Nucleus accumbens (tissue), 56 donors: ENCODE results near the gene PRRT4.
A peak's percentile ranks its signal among the peaks of the same experiment; 100 is the strongest.

ENCODE experiments used
- DNase-seq, 56 donors: peaks; one replicate each; lab custom pipeline; 2025; lab: John Stamatoyannopoulos, UW

Gene PRRT4

DNA sequence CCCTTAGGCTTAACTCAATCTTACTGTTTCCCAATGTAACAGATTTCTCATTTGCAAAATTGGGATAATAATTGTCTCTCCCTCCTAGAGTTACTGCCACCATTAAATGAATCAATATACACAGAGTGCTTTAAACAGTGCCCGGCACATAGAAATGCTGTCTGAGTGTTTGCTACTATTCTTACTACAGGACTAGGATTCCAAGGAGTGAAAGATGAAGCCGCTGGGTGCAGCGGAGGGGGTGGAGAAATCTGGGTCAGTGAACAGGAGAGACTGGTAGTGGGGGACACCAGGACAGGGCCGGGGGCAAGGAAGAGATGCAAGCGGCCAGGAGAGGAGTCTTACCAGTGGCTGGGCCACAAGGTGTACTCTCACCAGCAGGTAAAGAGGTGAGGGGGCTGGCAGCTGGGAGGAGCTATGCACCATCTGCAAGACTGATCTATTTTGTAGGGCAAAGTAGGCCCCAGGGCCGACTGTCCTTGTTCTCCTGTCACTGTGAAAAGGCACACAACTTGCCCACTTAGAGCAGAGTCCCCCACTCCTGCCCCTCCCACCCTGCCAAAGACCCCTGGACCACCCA is 18.5 kb upstream of the PRRT4 start:
- no peak for DNase-seq

DNA sequence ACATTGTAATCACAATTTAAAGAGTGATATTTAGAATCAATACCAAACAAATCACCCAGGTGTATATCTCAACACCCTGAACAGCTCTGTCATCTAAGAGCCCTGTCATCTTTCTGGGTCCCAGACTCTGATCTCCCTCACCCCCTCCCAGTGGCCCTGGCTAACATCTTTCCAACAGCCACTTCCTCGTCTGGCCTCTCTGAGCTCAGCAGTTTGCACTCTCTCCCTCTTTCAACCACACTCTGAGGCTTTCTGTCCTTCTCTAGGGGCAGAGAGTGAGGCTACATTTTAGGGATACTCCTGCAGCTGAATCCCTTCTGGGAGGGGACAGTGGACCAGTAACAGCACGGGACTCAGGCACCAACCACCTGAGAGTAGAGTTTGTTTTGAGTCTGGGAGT is 17.1 kb upstream of the PRRT4 start:
- no peak for DNase-seq

DNA sequence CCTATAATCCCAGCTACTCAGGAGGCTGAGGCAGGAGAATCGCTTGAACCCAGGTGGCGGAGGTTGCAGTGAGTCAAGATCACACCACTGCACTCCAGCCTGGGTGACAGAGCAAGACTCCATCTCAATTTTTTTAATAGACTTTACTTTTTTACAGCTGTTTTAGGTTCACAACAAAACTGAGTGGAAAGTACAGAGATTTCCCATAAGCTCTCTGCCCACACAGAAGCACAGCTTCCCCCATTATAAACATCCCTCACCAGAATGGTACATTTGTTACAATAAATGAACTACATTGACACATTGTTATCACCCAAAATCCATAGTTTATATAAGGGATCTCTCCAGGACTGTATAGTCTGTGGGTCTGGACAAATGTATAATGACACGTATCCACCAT is 14.6 kb upstream of the PRRT4 start:
- DNase-seq, result no peak

DNA sequence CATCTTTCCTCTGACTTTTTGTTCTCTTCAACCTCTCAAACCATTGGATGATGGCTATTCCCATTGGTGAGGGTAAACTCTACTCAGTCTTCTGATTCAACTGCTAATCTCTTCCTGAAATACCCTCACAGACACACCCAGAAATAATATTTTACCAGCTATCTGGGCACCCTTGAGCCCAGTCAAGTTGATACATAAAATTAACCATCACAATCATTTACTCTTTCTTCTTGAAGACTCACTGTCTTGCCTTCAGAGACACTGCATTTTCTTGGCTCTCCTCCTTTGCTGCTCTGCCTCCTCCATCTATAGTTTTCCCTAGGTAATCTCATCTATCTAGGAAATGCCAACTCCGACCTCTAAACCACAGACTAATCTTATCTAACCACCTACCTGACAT is 12.6 kb upstream of the PRRT4 start:
- DNase-seq, result no peak

DNA sequence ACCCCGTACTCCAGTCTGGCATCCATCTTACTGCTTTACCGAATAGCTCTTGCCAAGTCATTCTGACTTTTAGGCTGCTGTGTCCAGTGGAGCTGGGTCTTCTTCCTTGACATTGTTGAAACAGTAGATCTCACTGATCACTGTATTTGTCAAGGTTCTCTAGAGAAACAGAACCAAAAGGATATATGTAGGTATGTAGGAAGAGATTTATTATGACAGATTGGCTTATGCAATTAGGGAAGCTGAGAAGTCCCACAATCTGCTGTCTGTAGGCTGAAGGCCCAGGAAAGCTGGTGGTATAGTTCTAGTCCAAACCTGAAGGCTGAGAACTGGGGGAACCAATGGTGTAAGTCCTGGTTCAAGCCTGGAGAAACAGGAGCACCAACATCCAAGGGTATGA is 12.1 kb upstream of the PRRT4 start:
- no peak for DNase-seq

DNA sequence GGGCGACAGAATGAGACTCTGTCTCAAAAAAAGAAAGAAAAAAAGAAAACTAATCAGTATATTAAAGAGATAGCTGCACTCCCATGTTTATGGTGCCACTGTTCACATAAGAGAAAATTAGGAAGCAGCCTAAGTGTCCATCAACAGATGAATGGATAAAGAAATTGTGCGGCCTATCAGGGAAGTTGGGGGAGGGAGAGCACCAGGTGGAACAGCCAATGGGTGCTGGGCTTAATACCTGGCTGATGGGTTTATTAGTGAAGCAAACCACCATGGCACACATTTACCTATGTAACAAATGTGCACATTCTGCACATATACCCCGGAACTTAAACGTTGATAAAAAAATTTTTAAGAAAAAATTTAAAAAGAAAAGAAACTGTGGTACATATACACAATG is 9.0 kb upstream of the PRRT4 start:
- DNase-seq, result no peak

DNA sequence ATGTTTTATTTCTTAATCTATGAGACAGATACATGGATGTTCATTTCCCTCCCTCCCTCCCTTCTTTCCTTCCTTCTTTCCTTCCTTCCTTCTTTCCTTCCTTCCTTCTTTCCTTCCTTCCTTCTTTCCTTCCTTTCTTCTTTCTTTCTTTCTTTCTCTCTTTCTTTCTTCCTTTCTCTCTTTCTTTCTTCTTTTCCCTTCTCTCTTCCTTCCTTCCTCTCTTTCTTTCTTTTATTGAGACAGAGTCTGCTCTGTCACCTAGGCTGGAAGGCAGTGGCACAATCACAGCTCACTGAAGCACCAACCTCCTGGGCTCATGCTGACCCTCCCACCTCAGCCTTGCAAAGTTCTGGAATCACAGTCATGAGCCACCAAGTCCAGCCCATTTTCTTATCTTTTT is 5.5 kb upstream of the PRRT4 start:
- DNase-seq, result no peak

DNA sequence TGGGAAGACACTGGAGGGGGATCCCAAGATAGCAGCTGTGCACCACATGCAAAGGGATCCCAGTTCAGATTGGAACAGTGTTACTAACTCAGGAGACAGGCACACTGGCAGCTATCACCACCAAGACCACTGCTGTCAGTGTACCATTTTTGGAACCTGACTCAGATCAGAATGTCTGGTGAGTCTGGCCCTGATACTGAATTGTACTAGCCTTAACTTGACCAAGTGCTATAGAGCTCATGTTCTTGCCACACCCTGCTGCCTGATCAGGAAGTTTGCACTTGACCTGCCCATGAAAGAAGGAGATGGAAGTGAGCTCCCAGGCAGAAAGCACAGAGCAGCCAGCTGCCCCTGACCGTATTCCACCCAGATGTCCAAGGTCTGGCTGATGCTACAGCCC is 4.8 kb upstream of the PRRT4 start:
- no peak for DNase-seq

DNA sequence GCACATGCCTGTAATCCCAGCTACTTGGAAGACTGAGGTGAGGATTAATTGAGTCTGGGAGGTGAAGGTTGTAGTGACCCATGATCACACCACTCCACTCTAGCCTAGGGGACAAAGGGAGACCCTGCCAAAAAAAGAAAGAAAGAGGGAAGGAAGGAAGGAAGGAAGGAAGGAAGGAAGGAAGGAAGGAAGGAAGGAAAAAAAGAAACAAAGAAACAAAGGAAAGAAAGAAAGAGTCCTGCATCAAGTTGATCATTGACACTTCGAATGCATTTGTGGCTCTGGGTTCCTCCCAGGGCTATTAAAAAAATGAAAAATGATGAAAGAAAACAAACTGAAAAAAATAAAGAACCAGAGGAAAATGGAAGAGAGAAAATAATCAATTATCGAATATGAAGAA is 3.9 kb upstream of the PRRT4 start:
- no peak for DNase-seq

DNA sequence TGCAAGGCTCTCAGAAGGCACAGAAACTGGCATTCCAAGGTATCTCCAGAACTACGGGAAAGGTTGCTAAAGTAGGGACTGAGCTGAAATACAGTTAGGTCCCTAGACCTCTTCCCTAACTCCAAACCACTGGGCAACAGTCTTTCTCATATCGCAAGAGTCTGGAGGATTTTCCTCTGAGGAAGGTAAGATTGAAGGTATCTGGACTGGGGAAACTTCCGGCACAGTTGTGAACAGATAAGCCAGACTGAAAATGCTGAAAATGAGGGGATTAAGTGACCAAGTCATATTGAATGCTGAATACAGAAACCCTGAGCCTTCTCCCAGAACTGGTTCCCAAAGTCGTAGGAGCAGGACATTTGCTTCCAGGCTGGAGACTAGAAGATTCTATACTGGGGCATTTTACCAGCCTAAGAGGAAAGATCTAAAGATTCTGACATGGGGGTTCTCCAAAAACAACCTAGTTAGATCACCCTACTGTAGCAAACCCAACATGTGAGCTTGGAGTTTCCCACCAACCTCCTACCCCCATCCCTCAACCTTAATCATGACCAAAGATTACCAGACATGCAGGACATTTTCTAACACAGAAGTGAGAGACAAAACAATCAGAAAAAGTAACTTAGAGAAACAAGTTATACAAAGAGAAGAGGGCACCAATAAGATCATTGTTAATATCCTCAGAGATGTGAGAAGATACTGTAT is 2.8 kb upstream of the PRRT4 start:
- DNase-seq, result no peak

DNA sequence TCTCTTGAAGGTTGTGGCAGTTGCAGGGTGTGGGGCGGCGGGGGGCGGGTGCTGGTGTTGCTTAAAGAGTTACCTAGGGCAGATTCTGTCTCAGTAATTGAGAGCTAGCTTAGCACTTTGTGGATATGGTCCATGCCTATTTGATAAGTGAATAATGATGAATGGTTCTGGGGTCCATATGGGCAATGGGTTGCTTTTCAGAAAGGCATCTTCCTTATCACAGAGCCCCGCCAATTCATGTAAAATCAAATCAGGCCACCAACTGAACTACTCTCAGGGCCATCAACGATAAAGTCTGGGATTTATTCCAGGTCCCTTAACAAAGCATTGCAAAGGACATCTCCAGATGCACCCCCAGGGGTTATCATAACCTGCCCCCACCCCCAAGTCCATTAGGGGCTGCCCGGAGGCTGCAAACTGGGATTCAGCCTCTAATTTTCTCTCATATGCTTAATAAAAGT is 1.8 kb upstream of the PRRT4 start:
- DNase-seq, result no peak

DNA sequence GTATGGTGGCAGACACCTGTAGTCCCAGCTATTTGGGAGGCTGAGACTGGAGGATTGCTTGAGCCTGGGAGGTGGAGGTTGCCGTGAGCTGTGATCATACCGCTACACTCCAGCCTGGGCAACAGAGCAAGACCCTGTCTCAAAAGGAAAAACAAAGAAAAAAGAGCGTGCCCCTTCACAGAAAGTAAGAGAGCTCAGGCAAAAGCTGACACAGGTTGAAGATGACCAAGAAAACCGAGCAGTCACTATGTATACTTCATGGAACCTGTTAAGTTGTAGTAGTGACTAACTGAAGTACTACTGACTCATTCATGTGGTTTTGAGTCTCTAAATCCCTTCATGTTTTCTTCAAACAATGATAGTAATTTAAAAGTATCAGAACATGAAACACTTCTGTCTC is 1.2 kb upstream of the PRRT4 start:
- no peak for DNase-seq

DNA sequence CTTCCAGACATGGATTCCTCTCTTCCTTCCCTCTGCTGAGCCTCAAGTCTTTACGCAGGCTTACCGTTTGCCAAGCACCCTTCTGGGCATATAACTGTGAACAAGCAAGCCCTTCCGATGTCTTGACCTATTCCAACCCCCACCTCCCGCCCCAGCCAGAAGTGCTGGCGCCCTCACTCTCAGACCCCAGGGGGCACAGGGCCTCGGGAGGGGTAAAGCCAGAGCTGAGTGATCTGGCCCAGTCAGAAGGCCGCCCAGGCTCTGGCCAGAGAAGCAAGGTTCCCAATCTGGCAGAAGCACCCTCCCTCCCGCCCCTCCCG is 1.2 kb downstream of the PRRT4 start:
- peak in 1 of 56 donors; percentile 39 for DNase-seq

DNA sequence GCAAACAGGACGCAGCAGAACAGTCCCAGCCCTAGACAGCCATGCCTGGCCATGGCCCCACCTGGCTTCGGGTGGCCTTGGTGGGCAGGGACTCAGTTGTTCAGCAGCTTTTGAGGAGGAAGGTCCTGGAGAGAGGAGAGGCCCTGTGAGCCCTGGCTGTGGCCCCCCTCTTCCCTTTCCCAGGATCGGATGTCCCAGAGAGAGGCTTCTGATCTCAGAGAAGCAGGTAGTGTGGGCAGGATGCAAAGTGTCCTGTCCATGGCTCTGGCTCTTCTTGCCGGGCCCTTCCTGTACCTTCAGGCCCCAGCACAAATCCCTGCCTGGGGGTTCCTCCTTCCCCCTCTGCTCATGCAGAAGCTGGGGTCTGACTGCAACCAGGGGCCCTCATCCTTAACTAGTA is 1.6 kb downstream of the PRRT4 start:
- no peak for DNase-seq

DNA sequence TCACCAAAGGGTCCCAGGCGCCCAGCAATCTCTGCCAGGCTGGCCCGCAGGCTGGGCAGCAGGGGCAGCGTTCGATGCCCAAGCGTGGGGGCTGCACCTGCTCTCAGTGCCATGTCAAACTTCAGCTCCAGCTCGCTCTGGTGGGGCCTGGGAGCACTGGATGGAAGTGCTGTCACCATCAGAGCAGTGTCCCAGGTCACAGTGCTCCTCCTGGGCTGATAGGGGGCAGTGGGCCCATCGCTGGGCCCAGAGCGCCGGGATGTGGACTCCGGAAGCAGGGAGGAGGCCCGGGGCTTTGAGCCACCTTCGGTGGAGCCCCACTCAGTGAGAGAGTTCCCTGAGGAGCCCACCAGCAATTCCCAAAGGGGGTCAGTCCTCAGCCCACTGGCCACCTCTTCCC is 2.2 kb downstream of the PRRT4 start:
- DNase-seq, result no peak

DNA sequence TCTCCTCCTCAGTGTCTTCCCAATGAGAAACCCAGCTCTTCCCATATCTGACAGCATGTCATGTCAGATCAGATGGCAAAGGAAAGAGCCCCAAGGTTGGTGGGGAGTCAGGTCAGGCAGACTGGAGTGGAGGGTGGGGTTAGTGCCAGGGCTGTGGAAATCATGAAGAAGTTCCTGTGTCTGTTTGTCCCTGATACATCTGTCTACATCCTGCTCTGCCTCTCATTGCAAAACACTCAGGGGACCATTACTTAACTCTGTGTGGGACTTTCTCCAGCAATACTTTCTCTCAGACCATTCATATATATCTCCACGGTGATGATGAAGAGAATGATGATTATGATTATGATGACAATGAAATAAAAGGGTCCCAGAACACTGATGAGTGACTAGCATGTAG is 3.3 kb downstream of the PRRT4 start:
- no peak for DNase-seq

DNA sequence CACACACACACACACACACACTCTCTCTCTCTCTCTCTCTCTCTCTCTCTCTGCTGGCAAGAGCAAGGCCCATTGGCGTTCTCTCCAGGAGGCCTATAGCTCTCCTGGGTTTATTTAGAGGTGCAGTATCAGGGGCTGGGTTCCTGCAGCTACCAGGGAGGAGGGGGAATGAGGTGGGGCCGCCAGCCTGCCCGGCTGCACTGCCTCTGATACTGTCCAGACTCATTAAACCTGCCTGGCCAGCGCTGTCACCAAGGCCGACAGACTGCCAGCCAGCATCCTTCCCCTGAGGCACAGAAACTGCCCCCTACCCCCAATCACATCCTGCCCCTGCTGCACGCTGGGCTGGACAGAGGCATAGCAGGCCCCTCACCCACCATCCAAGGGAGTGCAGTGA is 4.3 kb downstream of the PRRT4 start:
- DNase-seq, result no peak

DNA sequence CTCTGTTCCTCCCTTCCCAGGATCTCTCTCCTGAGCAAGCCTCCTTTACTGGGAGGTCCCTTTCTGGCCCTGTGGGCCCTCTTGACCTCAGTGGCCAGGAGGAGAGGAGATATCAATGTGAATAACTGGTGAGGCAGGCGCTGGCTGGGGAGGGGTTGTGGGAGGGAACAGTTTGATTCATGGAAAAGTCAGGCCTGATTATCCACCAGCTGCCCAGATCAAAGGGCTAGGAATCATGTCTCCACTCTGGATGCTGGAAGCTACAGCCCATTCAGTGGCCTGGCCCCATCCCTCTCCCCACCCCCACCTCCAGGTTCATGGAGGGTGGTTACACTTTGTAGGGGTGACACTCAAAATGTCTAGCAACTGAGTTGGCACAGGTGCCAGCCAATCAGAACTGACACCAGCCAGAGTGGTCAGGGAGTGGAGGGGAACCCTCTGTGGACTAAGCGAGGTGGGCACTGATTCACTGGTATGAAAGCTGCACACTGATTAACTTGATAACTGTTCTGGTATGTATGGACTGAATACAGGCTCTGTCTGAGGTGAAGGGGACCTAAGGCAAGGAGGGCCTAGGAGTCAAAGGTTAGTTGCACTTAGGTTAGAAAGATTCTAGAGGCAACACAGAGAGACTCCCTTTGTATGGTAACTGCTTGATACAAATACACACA is 4.8 kb downstream of the PRRT4 start:
- no peak for DNase-seq

DNA sequence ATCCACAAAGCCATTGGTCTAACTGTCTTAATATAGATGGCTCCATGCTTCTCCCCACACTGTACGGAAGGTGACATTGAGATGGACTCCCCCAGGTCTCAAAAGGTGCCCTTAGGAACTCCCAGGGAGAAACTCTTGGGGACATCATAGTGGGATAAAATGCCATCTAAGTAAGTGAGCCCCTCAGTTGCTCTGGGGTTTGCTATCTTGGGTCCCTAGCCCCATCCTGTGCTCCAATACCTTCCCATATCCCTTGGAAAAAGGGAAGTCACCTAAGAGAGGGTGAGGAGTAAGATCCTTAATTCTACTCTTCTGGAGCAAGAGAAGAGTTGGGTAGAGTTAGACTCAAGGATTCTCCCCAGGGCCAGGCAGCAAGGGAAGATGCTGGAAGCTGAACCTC is 7.9 kb downstream of the PRRT4 start:
- no peak for DNase-seq

DNA sequence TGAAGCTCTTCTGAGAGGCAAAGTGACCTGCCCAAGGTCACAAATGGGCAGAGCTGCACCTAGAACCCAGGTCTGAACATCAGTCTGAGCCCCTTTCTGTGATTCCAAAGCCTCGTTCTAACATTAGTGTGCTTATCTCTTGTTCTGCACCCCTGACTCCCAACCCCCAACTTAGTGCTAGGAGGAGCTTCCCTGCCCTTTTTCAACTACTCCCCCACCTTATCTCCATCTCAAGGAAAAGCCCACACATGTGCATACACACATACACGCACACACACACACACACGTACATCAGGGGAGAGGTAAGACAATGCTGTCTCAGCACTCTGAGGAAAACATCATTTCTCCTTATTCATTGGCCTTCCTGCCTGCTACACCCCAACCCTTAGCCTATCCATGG is 8.3 kb downstream of the PRRT4 start:
- no peak for DNase-seq

DNA sequence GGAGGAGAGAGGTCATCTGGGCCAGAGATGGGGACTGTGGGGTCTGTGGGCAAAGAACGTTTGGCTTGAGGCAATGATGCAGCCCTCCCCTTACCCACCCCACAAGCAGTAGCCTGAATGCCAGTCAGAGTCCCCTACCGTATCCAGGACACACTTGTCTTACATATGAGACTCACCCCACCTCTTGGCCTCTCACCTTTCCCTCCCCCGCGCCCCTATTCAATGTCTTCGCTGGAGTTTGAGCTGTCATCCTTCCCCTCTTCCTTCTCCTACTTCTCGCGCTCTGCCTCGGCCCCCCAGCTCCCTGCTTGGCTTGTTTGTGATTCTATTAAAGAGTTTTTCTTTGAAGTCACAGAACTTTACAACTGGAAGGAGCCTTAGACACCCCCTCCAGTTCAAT is 8.9 kb downstream of the PRRT4 start:
- no peak for DNase-seq

DNA sequence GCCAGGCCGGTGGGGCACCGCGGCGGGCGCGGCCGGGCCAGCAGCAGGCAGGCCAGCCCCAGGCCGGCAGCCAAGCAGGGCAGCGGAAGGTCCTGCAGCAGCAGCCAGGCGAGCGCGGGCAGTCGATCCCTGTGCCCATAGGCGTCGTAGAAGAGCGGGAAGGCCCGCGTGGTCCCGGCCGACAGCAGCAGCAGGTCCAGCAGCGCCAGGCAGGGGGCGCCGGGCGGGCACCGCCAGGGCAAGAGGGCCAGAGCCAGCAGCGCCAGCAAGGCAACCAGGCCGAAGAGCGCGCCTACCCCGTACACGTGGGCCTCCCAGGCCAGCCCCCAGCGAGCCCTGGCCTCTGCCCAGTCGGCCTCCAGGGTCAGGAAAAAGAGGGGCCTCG is 9.3 kb downstream of the PRRT4 start:
- peak in 15 of 56 donors; percentile 9 to 62 (median 22) for DNase-seq
